Subcutaneous preadipocyte (primary cell): Measurements from ENCODE around the gene KPRP. TPM values are rescaled to one million over a fixed set of nuclear protein-coding genes. Genes with fewer than 3 reads are reported as not detected.

ENCODE experiments used
- total RNA-seq: library from RNA; depleted of rRNA; stranded (reverse); fragments of >200 nt; gene quantifications from 2 replicates; pipeline ENCODE4 v1.2.3, GENCODE V29; 2012

KPRP gene, protein sequence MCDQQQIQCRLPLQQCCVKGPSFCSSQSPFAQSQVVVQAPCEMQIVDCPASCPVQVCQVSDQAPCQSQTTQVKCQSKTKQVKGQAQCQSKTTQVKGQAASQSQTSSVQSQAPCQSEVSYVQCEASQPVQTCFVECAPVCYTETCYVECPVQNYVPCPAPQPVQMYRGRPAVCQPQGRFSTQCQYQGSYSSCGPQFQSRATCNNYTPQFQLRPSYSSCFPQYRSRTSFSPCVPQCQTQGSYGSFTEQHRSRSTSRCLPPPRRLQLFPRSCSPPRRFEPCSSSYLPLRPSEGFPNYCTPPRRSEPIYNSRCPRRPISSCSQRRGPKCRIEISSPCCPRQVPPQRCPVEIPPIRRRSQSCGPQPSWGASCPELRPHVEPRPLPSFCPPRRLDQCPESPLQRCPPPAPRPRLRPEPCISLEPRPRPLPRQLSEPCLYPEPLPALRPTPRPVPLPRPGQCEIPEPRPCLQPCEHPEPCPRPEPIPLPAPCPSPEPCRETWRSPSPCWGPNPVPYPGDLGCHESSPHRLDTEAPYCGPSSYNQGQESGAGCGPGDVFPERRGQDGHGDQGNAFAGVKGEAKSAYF
- total RNA-seq: not detected in 2 replicates

DNA sequence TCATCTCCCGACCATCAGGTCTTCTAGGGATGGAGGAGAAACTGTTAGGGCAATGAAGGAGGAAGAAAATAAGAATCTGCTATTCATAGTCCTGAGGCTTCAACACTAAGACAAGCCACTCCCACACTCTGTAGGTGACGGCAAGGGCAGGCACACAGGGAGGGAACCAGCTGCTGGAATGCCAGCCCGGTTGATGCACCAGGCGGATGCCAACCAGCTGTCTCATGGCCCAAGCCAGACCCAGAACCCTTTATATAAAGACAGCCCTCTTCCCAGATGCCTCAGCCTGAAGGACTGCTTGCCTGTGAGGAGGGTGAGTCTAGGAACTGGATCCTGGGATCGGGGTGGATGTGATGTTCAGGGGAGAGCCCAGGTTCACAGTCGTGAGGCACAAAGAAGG, at the start of gene KPRP:
Gene KPRP (plus strand): TSS at position 279 of the 400 bp plus-strand sequence. CDS start 1,564 bp downstream, outside the sequence.

GRCh38 chr1:152774875-152775274, 17.1 kb downstream of the KPRP start, which contains the start of gene LCE1F:
Gene LCE1F (plus strand): TSS chr1:152775140. CDS start chr1:152776372, 1,232 bp downstream.

DNA sequence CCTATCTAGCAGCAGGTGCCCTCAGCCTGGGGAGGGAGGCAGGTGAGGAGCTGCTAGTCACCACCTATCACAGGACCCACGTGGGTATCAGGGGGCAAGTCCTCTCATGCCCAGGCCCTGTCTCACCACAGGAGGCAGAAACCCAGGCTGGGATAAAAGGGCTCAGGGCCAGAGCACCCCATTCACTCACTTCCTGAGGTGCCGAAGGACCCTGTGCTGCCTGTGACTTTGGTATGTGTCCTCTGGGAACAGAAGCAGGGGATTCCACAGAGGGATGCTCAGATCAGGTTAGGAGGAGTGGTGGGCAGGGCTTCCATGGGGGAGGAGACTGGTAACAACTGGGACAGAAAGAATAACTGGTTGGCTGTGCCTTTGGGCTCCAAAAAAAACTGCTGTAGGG, 28.3 kb downstream of the KPRP start, which contains the start of gene LCE1E:
Gene LCE1E (plus strand): TSS at position 181 of the 400 bp plus-strand sequence. CDS start 1,043 bp downstream, outside the sequence.

GRCh38 chr1:152796421-152796820, 38.6 kb downstream of the KPRP start, which contains the start of gene LCE1D:
Gene LCE1D (plus strand): TSS chr1:152796721. CDS start chr1:152797795, 1,074 bp downstream.

GRCh38 chr1:152806576-152806975, 48.8 kb downstream of the KPRP start, which contains the start of gene LCE1C:
Gene LCE1C (minus strand): TSS chr1:152806651. CDS start chr1:152805478, 1,173 bp downstream.

Other genes with a start within 250 kb of the KPRP start
- gene LCE5A, start 247.2 kb upstream of the KPRP start, total RNA-seq: not detected in 2 replicates
- gene CRCT1, start 243.5 kb upstream of the KPRP start, total RNA-seq: not detected in 2 replicates
- gene LCE3E, start 191.2 kb upstream of the KPRP start, total RNA-seq: not detected in 2 replicates
- not detected in 2 replicates for gene LCE3D, start 177.5 kb upstream of the KPRP start, total RNA-seq
- not detected in 2 replicates for gene LCE3C, start 157.8 kb upstream of the KPRP start, total RNA-seq
- not detected in 2 replicates for gene LCE3B, start 144.2 kb upstream of the KPRP start, total RNA-seq
- gene LCE3A, start 134.9 kb upstream of the KPRP start, total RNA-seq: not detected in 2 replicates
- not detected in 2 replicates for gene LCE2D, start 94.6 kb upstream of the KPRP start, total RNA-seq
- not detected in 2 replicates for gene LCE2C, start 82.7 kb upstream of the KPRP start, total RNA-seq
- gene LCE2B, start 71.9 kb upstream of the KPRP start, total RNA-seq: not detected in 2 replicates
- gene LCE2A, start 59.7 kb upstream of the KPRP start, total RNA-seq: not detected in 2 replicates
- not detected in 2 replicates for gene LCE4A, start 49.9 kb upstream of the KPRP start, total RNA-seq
- not detected in 2 replicates for gene LCE1F, start 17.1 kb downstream of the KPRP start, total RNA-seq
- 0.37 TPM in 1 of 2 replicates, not detected in the other for gene LCE1E, start 28.2 kb downstream of the KPRP start, total RNA-seq
- not detected in 2 replicates for gene LCE1D, start 38.7 kb downstream of the KPRP start, total RNA-seq
- gene LCE1C, start 48.6 kb downstream of the KPRP start, total RNA-seq: not detected in 2 replicates
- not detected in 2 replicates for gene LCE1B, start 53.9 kb downstream of the KPRP start, total RNA-seq
- gene LCE1A, start 69.4 kb downstream of the KPRP start, total RNA-seq: not detected in 2 replicates
- gene LCE6A, start 84.8 kb downstream of the KPRP start, total RNA-seq: not detected in 2 replicates
- gene LCE7A, start 102.0 kb downstream of the KPRP start, total RNA-seq: not detected in 2 replicates
- 0.37 TPM in 1 of 2 replicates, not detected in the other for gene SMCP, start 120.3 kb downstream of the KPRP start, total RNA-seq
- gene IVL, start 150.5 kb downstream of the KPRP start, total RNA-seq: under 0.01 TPM in 1 of 2 replicates, not detected in the other
- not detected in 2 replicates for gene SPRR5, start 189.2 kb downstream of the KPRP start, total RNA-seq
- not detected in 2 replicates for gene SPRR4, start 212.6 kb downstream of the KPRP start, total RNA-seq
- gene SPRR1A, start 226.1 kb downstream of the KPRP start, total RNA-seq: not detected in 2 replicates
- not detected in 2 replicates for gene SPRR3, start 243.7 kb downstream of the KPRP start, total RNA-seq